HepG2 (cell line): ENCODE data around the gene FBP2. TPM values are rescaled to one million over a fixed set of nuclear protein-coding genes. Genes with fewer than 3 reads are reported as not detected.

Experiments used
- JUNB ChIP-seq: sonication (generic); formaldehyde crosslinking; IDR thresholded peaks from 2 replicates; pipeline ENCODE4 v1.8.0; 2022; ENCODE audit warnings: missing genetic modification reagents, mild to moderate bottlenecking, borderline replicate concordance
- MEIS1 ChIP-seq: sonication (generic); formaldehyde crosslinking; IDR thresholded peaks from 2 replicates; pipeline ENCODE4 v1.9.0; 2021; ENCODE audit warnings: mild to moderate bottlenecking, missing genetic modification reagents, moderate library complexity, borderline replicate concordance
- MIXL1 ChIP-seq: IDR thresholded peaks from 2 replicates; pipeline ENCODE4 v1.6.1; 2016
- MNT ChIP-seq: fragments of 450-650 bp; IDR thresholded peaks from 2 replicates; pipeline ENCODE4 v1.6.1; 2016
- RBAK ChIP-seq: sonication (generic); formaldehyde crosslinking; IDR thresholded peaks from 2 replicates; pipeline ENCODE4 v1.5.1; 2020; ENCODE audit warnings: mild to moderate bottlenecking, missing genetic modification reagents
- SP2 ChIP-seq: sonication (generic); formaldehyde crosslinking; IDR thresholded peaks from 2 replicates; pipeline ENCODE4 v1.5.1; 2020; ENCODE audit warnings: mild to moderate bottlenecking, missing genetic modification reagents
- TEAD3 ChIP-seq: optimal IDR thresholded peaks from 2 replicates; pipeline ENCODE3; 2016; ENCODE audit warnings: borderline replicate concordance
- TIGD3 ChIP-seq: sonication (generic); formaldehyde crosslinking; IDR thresholded peaks from 2 replicates; pipeline ENCODE4 v1.5.1; 2020; ENCODE audit warnings: mild to moderate bottlenecking, missing genetic modification reagents, borderline replicate concordance
- ZBTB43 ChIP-seq: sonication (generic); formaldehyde crosslinking; conservative IDR thresholded peaks from 2 replicates; pipeline ENCODE4 v1.4.0; 2020; ENCODE audit warnings: missing genetic modification reagents
- ZFP91 ChIP-seq: sonication (generic); formaldehyde crosslinking; IDR thresholded peaks from 2 replicates; pipeline ENCODE4 v1.9.0; 2022; ENCODE audit warnings: missing genetic modification reagents, mild to moderate bottlenecking, borderline replicate concordance
- ZMYM3 ChIP-seq: sonication (generic); formaldehyde crosslinking; IDR thresholded peaks from 2 replicates; pipeline ENCODE4 v1.5.1; 2020; ENCODE audit warnings: mild to moderate bottlenecking, missing genetic modification reagents
- ZNF777 ChIP-seq: sonication (generic); formaldehyde crosslinking; IDR thresholded peaks from 2 replicates; pipeline ENCODE4 v1.4.0; 2020; ENCODE audit warnings: missing genetic modification reagents
- ZNF792 ChIP-seq: IDR thresholded peaks from 2 replicates; pipeline ENCODE4 v1.6.1; 2016
- polyA plus RNA-seq, 8 experiments: library from polyadenylated mRNA; depleted of rRNA in 3 of 8; stranded (reverse) in 7 of 8; unstranded in 1 of 8; fragments of >200 nt; fragmentation: Illumina TruSeq in 4 of 8; extraction: Trizol in 4 of 8; gene quantifications; 2 replicates each; pipeline versions ENCODE4 v1.2.1 to v1.2.3, GENCODE V29; 2011 to 2016; ENCODE audit warnings: low read depth in 4 of 8, missing spikeins in 1 of 8, mixed read lengths in 1 of 8; ENCODE audit not compliant: insufficient read depth in 1 of 8
- total RNA-seq, 5 experiments: library from RNA; depleted of rRNA; stranded (reverse); fragments of >200 nt; fragmentation: Illumina TruSeq; extraction: Trizol; gene quantifications; 2 replicates each; pipeline ENCODE4 v1.2.3, GENCODE V29; 2016; ENCODE audit warnings: low read depth in 1 of 5
- TF ChIP-seq, protein P1 (sequence below): IDR thresholded peaks from 2 replicates; pipeline ENCODE4 v1.6.1; 2016; ENCODE audit warnings: low read depth
- TF ChIP-seq, protein P2 (sequence below): sonication (generic); formaldehyde crosslinking; IDR thresholded peaks from 2 replicates; pipeline ENCODE4 v1.4.0; 2020; ENCODE audit warnings: mild to moderate bottlenecking, missing genetic modification reagents

Gene FBP2
- total and polyA plus RNA-seq, 2 of the 13 experiments (the other 11 are each of a cell fraction or from before 2014, with no cell fraction given) = not detected

- TF ChIP-seq, protein P1, sequence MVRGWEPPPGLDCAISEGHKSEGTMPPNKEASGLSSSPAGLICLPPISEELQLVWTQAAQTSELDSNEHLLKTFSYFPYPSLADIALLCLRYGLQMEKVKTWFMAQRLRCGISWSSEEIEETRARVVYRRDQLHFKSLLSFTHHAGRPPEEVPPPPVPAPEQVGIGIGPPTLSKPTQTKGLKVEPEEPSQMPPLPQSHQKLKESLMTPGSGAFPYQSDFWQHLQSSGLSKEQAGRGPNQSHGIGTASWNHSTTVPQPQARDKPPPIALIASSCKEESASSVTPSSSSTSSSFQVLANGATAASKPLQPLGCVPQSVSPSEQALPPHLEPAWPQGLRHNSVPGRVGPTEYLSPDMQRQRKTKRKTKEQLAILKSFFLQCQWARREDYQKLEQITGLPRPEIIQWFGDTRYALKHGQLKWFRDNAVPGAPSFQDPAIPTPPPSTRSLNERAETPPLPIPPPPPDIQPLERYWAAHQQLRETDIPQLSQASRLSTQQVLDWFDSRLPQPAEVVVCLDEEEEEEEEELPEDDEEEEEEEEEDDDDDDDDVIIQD (CRISPR knock-in tag) = peak; percentile 26; the same call in 1 of the 2 replicates
- TF ChIP-seq ZNF792 = peak; percentile 40; the same call in 1 of the 2 replicates
- TF ChIP-seq ZMYM3 (CRISPR knock-in tag) = peak; percentile 17; the same call in 1 of the 2 replicates
- TF ChIP-seq ZNF777 = no peak
- TF ChIP-seq ZBTB43 (CRISPR knock-in tag) = no peak
- no peak for TF ChIP-seq TEAD3 (CRISPR knock-in tag)
- TF ChIP-seq MIXL1 (CRISPR knock-in tag) = 0 out of 2 replicates have a peak, but pooled peaks have one; percentile 17
- peak; percentile 75; the same call in 1 of the 2 replicates for TF ChIP-seq ZFP91 (CRISPR knock-in tag)
- peak; percentile 19; the same call in 1 of the 2 replicates for TF ChIP-seq SP2
- no peak for TF ChIP-seq TIGD3 (CRISPR knock-in tag)
- TF ChIP-seq, protein P2, sequence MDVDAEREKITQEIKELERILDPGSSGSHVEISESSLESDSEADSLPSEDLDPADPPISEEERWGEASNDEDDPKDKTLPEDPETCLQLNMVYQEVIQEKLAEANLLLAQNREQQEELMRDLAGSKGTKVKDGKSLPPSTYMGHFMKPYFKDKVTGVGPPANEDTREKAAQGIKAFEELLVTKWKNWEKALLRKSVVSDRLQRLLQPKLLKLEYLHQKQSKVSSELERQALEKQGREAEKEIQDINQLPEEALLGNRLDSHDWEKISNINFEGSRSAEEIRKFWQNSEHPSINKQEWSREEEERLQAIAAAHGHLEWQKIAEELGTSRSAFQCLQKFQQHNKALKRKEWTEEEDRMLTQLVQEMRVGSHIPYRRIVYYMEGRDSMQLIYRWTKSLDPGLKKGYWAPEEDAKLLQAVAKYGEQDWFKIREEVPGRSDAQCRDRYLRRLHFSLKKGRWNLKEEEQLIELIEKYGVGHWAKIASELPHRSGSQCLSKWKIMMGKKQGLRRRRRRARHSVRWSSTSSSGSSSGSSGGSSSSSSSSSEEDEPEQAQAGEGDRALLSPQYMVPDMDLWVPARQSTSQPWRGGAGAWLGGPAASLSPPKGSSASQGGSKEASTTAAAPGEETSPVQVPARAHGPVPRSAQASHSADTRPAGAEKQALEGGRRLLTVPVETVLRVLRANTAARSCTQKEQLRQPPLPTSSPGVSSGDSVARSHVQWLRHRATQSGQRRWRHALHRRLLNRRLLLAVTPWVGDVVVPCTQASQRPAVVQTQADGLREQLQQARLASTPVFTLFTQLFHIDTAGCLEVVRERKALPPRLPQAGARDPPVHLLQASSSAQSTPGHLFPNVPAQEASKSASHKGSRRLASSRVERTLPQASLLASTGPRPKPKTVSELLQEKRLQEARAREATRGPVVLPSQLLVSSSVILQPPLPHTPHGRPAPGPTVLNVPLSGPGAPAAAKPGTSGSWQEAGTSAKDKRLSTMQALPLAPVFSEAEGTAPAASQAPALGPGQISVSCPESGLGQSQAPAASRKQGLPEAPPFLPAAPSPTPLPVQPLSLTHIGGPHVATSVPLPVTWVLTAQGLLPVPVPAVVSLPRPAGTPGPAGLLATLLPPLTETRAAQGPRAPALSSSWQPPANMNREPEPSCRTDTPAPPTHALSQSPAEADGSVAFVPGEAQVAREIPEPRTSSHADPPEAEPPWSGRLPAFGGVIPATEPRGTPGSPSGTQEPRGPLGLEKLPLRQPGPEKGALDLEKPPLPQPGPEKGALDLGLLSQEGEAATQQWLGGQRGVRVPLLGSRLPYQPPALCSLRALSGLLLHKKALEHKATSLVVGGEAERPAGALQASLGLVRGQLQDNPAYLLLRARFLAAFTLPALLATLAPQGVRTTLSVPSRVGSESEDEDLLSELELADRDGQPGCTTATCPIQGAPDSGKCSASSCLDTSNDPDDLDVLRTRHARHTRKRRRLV (CRISPR knock-in tag) = 0 out of 2 replicates have a peak, but pooled peaks have one; percentile 46
- peak; percentile 49 for TF ChIP-seq MNT
- peak; percentile 70; the same call in 1 of the 2 replicates for TF ChIP-seq MEIS1 (CRISPR knock-in tag)
- no peak for TF ChIP-seq RBAK (CRISPR knock-in tag)
- no peak for TF ChIP-seq JUNB (CRISPR knock-in tag)
Measured at GRCh38 chr9:94554439-94555331, 38.9 kb downstream of the FBP2 start, which contains the start of gene PCAT7 (continued).
